ENCODE results near the gene TAL1.

Gene TAL1

DNA sequence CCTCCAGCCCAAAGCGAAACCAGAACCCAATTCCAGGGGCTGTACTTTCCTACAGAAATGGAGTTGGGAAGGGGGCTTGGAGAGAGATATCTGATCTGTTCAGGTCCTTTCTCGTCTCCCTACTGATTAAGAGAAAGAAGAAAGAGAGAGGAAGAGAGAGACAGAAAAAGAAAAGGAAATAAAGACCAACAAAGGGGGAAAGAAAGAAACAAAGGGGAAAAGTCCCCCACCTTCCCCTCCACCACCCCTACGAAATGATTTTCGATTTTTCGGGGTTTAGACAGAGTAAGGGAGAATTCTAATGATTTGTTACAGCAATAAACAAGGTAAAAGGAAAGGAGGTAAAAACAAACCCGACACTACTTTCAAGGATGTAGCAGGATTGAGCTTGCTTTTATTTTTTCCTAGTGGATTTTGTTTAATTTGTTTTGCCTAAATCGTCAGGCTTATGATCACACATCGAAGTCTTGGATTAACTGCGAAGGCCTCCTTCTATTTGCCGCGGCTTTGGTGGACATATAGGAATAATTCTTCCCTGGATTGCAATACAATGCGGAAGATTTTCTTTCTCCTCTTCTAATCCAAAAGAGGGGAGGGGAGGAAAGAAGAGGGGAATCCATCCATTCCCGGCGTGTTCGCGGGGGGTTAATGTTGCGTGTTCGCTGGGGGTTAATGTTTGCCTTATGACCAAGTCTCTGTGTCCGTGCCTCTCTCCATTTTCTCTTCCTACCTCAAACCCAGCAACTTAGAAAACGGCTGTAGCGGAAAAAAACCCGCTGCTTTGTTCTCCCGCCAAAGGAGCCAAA is 1.9 kb downstream of the TAL1 start:
- DNase-seq (ENCODE audit: low spot score), result no peak

DNA sequence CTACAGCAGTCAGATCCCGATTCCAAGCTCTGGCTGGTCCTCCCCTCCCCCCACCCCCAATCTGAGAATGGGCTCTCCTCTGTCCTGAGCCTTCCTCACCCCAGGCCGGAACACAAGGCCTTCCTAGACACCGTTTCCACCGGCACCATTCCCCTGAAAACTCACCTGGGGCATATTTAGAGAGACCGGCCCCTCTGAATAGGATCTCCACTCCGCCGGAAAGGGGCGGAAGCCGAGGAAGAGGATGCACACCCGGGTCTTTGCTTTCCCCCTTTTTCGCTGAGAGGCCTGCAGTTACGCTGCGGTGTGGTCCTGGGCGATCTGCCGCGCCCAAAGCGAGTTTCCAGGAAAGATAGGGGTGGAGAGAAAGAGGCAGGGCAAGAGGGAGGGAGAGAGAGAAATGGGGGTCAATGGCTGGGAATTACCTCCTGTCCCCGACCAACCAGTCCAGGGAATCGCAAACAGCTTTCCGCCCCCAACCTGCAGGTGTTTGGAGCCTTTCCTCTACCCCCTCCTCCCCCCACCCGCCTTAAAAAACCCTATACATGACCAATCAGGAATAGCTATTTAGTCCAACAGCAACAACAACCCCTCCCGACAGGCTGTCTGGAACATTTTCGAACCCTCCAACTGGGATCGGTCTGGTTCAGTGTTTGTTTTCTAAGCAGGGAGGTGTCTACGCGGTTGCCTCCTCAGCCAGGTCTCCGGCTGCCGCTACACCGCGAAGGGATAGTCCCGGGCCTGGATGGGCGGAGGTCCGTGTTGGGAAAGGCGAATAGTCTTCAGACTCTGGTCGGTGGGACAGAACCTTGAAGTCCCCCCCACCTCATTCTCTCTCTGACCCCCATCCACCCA is 2.8 kb downstream of the TAL1 start:
- DNase-seq (ENCODE audit: low spot score), result no peak

DNA sequence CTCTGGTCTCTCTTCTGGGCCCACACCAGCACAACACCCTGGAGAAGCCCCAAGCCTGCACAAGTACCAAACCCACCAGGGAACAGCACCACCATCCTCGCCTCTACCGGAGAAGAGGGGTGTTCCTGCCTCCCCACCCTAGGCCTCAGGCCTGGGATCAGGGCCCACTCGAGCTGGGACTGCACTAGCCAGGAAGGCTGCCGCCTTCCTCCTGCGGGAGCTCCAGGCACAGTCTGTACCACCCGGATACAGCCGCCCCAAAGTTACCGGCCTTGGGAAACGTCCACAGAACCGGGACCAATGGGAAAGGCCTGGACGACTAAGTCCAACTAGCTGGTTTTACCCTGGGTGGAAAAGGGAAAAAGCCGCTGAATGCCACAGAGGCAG is 3.4 kb downstream of the TAL1 start:
- DNase-seq (ENCODE audit: low spot score), result no peak

DNA sequence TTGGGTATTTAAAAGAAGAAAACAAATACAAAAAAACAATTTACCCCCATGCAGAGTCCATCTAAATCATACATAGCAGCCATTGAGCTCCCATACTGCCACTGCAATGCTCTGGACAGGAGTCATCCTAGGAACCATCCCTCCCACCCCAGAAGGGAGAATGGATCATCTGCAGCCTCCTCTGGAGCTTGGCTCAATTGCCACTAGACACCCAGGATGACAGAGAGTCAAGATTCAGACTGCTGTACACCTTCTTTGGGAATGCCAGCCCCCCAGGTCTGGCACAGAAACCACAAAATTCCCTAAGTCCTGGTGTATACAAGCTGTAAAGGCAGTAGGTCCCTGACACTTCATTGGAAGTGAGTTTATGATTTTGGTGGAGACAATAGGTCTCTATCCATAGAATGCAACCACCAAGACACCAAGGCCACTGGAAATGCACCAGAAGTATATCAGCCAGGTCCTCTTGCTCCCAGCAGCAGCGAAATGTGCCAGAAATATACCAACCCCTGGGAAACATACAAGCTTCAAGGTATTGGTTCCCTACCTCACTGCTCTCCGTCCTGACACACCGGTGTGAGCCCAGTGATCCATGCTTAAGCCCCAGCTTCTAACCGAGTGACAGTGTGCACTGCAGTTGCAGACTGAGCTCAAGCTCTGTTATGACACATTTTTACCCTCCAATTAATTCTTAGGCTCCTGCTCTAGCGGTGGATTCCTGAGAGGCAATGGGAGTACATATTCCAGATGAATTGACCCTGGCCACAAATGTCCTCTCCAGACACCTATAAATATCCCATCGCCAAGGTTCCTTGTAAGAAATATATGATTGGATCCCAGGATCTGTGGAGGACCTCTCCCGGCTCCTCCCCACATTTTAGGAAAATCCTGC is 4.4 kb downstream of the TAL1 start:
- no peak for DNase-seq (ENCODE audit: low spot score)

DNA sequence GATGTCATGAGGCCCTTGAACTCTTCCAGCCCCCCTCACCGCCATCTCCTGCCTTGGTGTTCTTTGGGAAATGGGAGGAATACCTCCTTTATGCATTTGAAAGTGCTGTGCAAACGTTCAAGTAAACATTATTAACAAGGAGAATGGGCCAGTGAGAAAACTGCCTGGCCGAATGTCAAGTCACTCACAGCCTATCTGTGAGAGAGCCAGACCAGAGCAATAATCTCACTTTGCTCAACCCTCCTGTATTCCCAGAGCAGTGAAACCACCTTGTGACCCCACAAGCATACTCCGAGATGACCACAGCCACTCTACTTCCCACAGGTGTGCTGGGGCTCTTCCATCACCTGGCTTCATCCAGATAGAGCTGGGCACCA is 5.2 kb downstream of the TAL1 start:
- DNase-seq (ENCODE audit: low spot score), result no peak

DNA sequence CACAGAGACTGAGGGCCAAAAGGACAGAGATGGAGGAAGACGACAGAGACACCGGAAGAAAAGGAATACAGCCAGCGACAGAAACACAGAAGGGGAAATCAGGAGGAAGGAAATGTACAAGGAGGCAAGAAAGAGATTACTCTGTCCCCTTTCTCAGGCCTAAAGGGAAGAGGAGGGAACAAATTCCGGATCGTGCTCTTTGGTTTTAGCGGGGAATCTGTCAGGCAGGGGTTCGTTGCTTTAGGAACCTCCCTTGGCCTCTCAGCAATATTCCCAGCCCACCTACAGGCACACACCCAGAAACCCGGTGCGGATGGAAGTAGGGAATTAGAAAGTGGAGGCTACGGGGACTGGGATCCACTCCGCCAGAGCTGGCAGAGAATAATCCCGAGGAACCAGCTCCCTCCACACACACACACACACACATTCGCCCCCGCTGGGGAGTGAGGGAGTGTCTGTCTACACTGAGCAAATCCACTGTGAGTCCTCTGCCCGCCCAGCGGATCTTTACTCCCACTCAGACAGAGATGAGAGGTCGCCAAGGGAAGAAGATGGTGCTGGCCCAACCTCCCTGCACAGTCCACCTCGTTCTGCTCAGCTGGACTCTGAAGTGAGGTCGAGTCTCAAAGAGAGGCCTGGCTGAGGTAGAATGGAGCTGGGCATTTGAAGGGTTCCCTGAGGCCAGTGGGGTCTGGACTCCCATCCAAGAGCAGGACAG is 5.7 kb downstream of the TAL1 start:
- DNase-seq (ENCODE audit: low spot score), result no peak

DNA sequence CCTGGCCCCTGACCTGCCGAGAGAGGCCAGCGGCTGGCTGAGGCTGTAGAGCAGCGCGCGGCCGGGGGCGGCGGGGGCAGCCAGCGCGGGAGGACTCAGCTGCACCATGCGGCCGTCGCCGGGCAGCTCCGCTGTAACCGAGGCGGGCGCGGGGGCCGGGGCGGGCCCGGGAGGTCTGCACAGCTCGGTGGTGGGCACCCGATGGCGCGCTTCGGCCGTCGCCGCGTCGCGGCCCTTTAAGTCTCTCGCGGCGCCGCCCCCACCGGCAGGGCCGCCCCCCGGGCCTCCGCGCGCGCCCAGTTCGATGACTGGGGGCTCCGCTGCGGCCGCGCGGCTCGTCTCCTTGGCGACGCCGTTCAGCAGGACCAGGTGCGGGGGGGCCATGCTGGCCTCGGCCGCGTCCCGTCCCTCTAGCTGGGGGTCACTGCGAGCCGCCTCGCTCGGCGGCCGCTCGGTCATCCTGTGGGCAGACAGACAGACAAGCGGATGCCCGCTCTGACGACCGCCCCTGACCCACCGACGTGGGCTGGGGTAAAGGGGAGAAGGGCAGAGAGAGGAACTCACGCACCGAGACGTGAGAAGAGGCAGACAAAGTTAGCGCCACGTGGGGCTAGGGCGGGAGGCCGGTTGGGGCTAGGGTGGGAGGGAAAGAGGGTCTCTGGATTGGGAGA is 6.5 kb downstream of the TAL1 start:
- DNase-seq (ENCODE audit: low spot score), result no peak

DNA sequence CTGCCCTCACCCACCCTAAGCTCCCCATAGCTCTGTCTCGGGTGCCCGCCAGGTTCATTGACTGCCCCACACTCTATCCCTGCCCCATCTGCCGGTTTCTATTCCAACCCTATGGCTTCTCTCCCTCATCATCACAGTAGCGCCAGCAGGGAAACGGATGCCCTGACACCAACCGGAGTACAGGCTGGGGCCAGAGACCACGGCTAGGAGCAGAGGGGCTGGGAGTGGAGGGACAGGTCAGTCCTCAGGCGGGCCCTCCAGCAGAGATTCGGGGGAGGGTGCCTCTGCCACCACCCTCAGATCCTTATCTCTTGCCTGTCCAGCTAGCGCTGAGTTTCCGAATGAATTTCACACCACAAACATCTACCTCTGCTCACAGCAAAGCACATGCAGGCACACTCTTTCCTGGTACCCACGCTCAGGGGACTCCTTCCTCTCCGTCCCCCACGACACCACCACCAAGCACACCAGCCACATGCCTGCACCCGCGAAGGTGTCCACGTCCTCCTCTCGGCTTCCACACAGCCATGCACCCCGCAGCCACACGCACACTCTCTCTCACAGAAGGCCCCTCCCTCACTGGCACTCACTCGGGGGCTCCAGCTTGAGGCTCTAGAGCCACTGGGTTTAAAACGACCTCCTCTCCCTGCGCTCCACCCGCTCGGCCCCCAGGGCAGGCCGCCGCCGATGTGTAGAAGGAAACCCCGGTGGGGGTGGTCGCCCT is 7.2 kb downstream of the TAL1 start:
- DNase-seq (ENCODE audit: low spot score), result no peak

DNA sequence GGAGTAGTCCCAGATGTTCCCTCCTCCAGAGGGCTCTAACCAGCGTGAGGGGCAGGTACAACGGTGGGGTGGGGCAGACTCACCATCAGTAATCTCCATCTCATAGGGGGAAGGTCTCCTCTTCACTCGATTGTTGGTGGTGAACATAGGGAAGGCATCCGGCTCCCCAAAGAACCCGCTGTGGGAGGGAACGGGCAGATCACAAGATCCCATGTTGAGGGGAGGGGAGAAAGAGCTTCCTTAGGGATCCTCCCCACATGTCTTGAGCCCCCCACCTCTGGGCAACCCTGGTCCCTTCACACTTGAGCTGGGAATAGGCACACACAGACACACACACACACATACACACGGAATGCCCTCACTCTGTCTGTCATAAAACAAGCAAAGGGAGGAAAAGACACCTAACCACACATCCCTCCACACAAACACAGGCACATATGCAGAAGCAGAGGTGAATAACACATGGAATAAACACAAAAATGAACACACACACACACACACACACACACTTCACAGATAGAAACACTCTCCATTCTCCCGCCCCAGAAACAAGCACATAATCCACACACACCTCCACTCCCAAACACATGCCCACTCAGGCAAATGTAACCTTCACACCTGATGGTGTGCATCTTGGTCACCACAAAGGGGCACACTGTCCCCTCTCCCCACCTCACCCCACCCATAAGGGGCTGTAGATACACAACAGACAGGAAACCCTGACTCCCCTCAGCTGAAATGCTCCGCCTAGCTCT is 7.9 kb downstream of the TAL1 start:
- DNase-seq (ENCODE audit: low spot score), result no peak

DNA sequence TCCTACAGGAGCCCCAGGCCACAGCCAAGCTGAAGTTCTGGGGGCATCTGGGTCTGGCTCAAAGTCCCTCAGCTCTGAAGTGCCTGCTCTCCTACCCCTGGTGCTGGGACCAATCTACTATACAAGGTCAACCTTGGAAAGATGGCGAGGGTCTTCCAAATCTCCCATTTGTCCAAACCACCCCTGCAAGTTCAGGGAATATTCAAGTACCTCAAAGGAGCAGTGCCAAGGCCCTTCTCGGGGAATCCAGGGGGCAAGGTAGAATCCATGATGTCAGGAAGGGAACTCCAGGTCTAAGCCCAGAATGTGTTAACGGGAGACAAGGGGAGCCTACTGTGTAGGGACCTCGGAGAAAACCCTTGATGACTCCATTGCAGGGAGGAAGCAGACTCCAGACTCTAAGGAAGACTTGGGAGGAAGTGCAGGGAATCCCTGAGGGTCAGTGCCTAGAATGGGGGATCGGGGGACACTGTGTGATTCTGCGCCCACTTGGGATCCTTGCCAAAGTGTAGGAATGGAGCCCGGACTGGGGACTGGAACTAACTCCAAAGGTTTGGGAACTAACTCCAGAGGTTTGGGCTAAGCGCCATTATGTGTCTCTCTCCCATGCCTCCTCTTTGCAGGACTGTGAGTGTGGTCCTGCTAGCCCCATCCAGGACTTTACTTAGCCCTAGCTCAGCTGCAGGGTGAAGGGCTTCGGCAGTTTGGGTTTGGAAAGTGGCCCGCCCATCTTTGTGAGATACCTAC is 8.7 kb downstream of the TAL1 start:
- no peak for DNase-seq (ENCODE audit: low spot score)

DNA sequence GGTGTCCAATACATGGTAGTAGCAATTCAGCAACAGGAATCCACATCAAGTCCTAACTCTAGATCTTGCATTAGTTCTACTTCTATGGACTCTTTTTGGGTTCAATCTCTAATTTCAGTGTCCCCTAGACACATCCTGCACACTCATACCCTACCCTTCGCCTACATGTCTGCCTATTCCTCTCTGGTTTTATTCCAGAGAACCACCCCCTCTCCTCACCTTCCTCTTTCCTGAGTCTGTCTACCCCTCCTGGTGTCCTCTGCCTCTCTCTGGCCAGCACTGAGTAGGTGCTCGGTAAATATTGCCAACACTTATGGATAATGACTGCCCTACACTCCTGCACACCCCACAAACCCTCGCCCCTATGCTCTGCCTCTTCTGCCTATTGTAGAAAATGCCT is 9.5 kb downstream of the TAL1 start:
- DNase-seq (ENCODE audit: low spot score), result no peak

DNA sequence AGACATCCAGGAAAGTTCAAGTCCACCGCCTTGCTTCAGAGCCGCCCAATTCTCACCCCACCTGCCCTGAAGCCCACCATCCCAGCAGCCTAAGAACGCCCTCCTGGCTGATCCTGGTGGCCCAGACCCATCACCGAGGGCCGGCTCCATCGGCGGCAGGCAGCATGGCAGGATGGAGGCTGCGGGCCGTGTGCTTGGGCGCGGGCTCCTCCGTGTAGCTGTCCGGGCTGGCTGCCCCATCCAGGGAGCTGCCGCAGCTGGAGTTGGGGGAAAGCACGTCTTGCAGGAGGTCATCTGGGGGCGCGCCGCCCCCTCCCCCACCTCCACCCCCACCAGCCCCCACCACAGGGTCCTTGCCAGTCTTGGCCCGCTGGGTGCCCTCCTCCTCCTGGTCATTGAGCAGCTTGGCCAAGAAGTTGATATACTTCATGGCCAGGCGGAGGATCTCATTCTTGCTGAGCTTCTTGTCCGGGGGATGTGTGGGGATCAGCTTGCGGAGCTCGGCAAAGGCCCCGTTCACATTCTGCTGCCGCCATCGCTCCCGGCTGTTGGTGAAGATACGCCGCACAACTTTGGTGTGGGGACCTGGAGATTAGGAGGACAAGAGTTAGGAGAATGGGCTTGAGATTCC is 12.3 kb downstream of the TAL1 start:
- DNase-seq (ENCODE audit: low spot score), result no peak

DNA sequence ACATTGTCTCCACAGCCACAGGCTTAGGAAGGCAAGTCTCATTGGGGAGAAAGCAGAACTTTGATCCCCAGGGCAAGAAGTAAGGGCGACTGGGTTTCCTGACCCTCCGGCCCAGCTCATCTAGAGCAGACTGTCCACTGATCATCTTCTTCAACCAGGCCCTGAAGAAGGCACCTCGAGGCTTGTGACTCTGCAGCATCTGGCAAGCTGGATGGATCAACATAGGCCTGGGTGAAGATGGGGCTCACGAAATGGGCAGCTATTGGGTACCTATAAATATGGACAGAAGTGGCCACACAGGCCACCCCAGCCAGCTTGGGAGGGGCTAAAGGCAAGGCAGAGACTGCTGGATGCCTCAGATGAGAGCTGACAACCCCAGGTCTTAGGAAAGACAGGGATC is 13.0 kb downstream of the TAL1 start:
- no peak for DNase-seq (ENCODE audit: low spot score)

DNA sequence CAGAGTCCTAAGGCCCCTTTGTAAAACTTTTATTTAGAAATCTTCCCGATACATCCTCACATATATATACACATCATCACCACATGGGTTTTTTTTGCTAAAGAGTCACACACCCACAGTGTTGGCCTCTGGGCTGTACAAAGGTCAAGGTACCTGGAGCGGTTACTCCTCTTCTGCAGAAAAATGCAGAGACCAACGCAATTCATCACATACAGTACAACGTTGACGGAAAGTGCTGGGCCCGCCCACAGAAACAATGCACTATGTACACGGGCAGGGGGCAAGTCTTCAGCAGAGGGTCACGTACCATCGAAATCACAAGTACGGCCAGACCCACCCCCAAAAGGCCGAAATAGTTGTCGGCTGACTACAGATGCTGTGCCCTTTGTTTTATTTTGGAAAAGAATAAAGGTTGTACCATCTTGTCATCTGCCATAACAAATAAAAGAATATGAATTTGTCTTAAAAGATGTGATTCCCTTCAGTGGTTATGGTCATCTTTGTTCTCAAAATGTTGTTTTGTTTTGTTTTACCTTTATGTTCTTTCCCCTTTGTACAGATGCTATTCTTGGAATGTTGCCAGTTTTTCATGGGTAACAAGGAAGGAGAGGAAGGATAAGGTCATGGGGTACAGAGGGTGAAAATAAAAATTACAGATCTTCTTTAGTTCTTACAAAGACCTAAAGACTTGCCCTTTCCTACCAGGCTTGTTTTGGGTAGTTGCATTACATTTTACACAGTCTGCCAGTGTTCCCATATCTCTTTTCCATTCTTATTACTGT is 15.6 kb downstream of the TAL1 start:
- DNase-seq (ENCODE audit: low spot score), result no peak

DNA sequence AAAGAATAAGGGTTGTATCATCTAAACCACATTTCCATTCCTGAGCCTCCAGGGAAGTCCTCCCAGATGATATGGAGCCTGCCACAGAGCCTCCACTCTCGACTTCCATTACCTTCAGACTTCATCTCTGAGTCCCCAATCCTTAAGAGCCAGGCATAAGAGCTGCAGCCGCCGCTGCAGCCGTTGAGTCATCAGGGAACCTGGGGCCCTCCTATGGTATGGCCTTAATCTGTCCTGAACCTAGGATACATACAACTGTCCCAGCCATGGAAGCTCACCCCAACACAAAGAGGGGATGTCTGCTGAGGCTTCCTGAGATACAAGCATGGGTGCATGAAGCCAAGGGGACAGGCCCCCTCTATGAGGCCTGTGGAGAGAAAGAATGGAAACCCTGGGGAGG is 16.3 kb downstream of the TAL1 start:
- DNase-seq (ENCODE audit: low spot score), result no peak

DNA sequence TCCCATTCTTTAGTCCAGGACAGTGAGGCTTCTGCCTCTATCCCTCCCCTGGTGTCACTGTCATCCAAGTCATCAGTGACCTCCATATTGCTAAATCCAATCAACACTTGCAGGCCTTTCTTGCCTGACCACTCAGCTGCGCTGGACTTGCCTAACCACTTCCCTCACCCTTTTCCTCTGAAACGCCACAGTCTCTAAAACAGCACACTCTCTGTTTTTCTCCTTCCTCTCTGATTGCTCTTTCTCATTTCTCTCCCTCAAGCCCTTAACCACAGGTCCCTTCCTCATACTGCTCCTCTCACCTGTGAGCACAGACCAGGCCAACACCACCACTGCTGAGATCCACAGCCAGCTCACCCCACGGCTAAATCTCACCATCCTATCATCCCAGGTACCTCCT is 17.5 kb downstream of the TAL1 start:
- DNase-seq (ENCODE audit: low spot score), result no peak

DNA sequence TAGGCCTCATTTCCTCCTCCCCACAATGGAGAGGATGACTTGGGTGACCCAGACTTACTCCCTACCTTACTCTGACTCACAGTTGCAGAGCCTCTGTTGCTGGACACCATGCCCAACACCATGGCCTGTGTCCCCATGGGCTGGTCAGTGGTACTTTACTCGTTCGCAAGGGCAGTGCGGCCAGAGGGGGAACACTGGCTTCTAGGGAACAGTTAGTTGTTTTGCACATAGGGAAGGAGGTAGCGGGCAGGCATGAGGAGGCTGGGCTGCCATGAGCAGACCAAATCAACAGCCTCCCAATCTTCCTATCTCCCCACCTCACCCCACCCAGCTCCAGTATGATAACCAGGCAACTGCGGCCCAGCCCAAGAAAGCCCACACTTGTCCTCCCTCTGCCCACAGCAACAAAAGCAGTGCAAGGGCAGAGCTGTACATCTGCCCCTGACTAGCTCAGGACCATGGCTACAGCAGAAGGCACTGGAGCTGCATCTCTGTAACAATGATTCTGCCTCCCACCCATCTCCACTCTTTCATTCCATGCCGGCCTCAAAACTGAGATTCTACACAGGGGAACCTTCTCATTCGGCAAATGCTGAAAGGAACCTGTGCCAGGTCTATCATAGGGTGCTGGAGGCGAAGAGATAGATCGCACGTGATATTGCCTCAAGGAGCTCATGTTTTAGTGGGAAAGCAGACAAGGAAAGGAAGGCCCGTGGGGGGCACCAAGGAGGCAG is 18.6 kb downstream of the TAL1 start:
- DNase-seq (ENCODE audit: low spot score), result no peak

Data from AG08395 (cell line).